ENCODE data around the gene TEAD1. TPM values are rescaled to one million over a fixed set of nuclear protein-coding genes. Genes with fewer than 3 reads are reported as not detected.

The TEAD1 gene
- total RNA-seq, 4 donors from 2014 or later: 46.1 to 175 (median 126) TPM

- Histone ChIP-seq H3K4me3 (no peak overlapping the region), H3K36me3 (no peaks in the 10 kb centered on the region), H3K27ac (peak overlapping the region; percentile 12 to 55 (median 43)), H3K4me1 (peaks cover 65 to 70% of the 10 kb centered on the region in 2 donors), H3K9me3 (no peaks in the 10 kb centered on the region), H3K27me3 (no peaks in the 10 kb centered on the region)
- in situ Hi-C loops (cut with MboI; ENCODE audit: low sequenced_read_pairs in 4 of 4): no loop called here
- intact Hi-C loops (cut with DNase I; ENCODE audit: low total_unique reads): no loop called here
- ATAC-seq (no peak), DNase-seq (no peak)
- no peak for TF ChIP-seq CTCF (IDR thresholded peaks at IDR 0.05 in 4 of 5, conservative IDR thresholded peaks at IDR 0.05 in 1 of 5)
- TF ChIP-seq POLR2A (IDR thresholded peaks at IDR 0.05): no peak
Measured at GRCh38 chr11:12831471-12832202, 157.4 kb downstream of the TEAD1 start.

GRCh38 chr11:12832480-12833224 lies 158.4 kb downstream of the TEAD1 start:
- H3K9me3 ChIP-seq: no peaks in the 10 kb centered on the region
- TF ChIP-seq POLR2A (IDR thresholded peaks at IDR 0.05) (no peak), CTCF (IDR thresholded peaks at IDR 0.05 in 4 of 5, conservative IDR thresholded peaks at IDR 0.05 in 1 of 5) (no peak)
- in situ Hi-C loops (cut with MboI; ENCODE audit: low sequenced_read_pairs in 4 of 4) (no loop called here), intact Hi-C loops (cut with DNase I; ENCODE audit: low total_unique reads) (no loop called here)
- peaks cover 55 to 62% of the 10 kb centered on the region in 2 donors for H3K4me1 ChIP-seq
- H3K4me3 ChIP-seq: no peak overlapping the region
- H3K27ac ChIP-seq: peak overlapping the region; percentile 8 to 55 (median 43)
- DNase-seq (no peak), ATAC-seq (no peak)
- no peaks in the 10 kb centered on the region for H3K36me3 ChIP-seq
- H3K27me3 ChIP-seq: no peaks in the 10 kb centered on the region

GRCh38 chr11:12834166-12834565 lies 159.9 kb downstream of the TEAD1 start:
- in situ Hi-C loops (cut with MboI; ENCODE audit: low sequenced_read_pairs in 4 of 4): no loop called here

GRCh38 chr11:12834630-12835029 lies 160.4 kb downstream of the TEAD1 start:
- Histone ChIP-seq H3K27me3 (no peaks in the 10 kb centered on the region), H3K4me3 (no peak overlapping the region), H3K36me3 (no peaks in the 10 kb centered on the region), H3K27ac (peak overlapping the region in 2 of 4 donors; percentile 41 to 45), H3K4me1 (peaks cover 47 to 57% of the 10 kb centered on the region in 2 donors), H3K9me3 (no peaks in the 10 kb centered on the region)
- DNase-seq: no peak
- ATAC-seq: no peak
- intact Hi-C loops (cut with DNase I; ENCODE audit: low total_unique reads) (no loop called here), in situ Hi-C loops (cut with MboI; ENCODE audit: low sequenced_read_pairs in 4 of 4) (no loop called here)
- no peak for TF ChIP-seq CTCF (IDR thresholded peaks at IDR 0.05 in 4 of 5, conservative IDR thresholded peaks at IDR 0.05 in 1 of 5)

More at GRCh38 chr11:12834166-12834565, 159.9 kb downstream of the TEAD1 start:
- H3K4me3 ChIP-seq: no peak overlapping the region
- H3K4me1 ChIP-seq: peaks cover 48 to 59% of the 10 kb centered on the region in 2 donors
- DNase-seq: no peak
- no peaks in the 10 kb centered on the region for H3K36me3 ChIP-seq
- intact Hi-C loops (cut with DNase I; ENCODE audit: low total_unique reads): no loop called here
- peak overlapping the region in 2 of 4 donors; percentile 41 to 45 for H3K27ac ChIP-seq
- no peaks in the 10 kb centered on the region for H3K27me3 ChIP-seq
- ATAC-seq: no peak
- no peak for TF ChIP-seq POLR2A (IDR thresholded peaks at IDR 0.05)
- TF ChIP-seq CTCF (IDR thresholded peaks at IDR 0.05 in 4 of 5, conservative IDR thresholded peaks at IDR 0.05 in 1 of 5): no peak
- no peaks in the 10 kb centered on the region for H3K9me3 ChIP-seq

All from gastrocnemius medialis (tissue), 4 donors.